ENCODE results near the gene RPF1. TPM values are rescaled to one million over a fixed set of nuclear protein-coding genes. Genes with fewer than 3 reads are reported as not detected.
A peak's percentile ranks its signal among the peaks of the same experiment; 100 is the strongest.

RPF1 gene
- total and polyA plus RNA-seq, 2 of the 8 experiments (the other 6 are each of a cell fraction or from before 2014, with no cell fraction given) = 18.7 to 41.8 TPM

- FAIRE-seq = no peak
- TF ChIP-seq CHD1 (IDR thresholded peaks at IDR 0.05; ENCODE audit: low read depth, low read length) (no peak), JUN (IDR thresholded peaks at IDR 0.05; ENCODE audit: low read depth, low read length) (no peak), SIRT6 (IDR thresholded peaks at IDR 0.05; ENCODE audit: low read length) (no peak), MAFK (IDR thresholded peaks at IDR 0.05; ENCODE audit: low read depth, low read length) (no peak), POLR2A (IDR thresholded peaks at IDR 0.05; ENCODE audit: control extremely low read depth in 1 of 2, low read depth in 2 of 2, low read length in 2 of 2) (no peak), MAX (IDR thresholded peaks at IDR 0.05) (no peak), USF2 (IDR thresholded peaks at IDR 0.05; ENCODE audit: low read length) (no peak), RNF2 (IDR thresholded peaks at IDR 0.05; ENCODE audit: borderline replicate concordance, low read depth, low read length, missing control alignments, poor library complexity, severe bottlenecking) (no peak), CREB1 (IDR thresholded peaks at IDR 0.05) (no peak), CTCF (IDR thresholded peaks at IDR 0.05; ENCODE audit: control extremely low read depth in 1 of 3, insufficient read depth in 1 of 3, low read depth in 1 of 3, low read length in 3 of 3) (no peak)
Measured at GRCh38 chr1:84480650-84481049, 1.6 kb downstream of the RPF1 start.

More at GRCh38 chr1:84480650-84481049, 1.6 kb downstream of the RPF1 start:
- Histone ChIP-seq H3K79me2 (ENCODE audit: control insufficient read depth in 1 of 2, insufficient read depth in 2 of 2, low read length in 2 of 2) (peaks cover 3 to 34% of the 10 kb centered on the region in 2 experiments; a peak in 3 of 4 replicates), H3K14ac (ENCODE audit: insufficient read length) (no peak overlapping the region), H3K4me1 (replicated peaks in 1 of 4; ENCODE audit: control insufficient read depth in 3 of 4, insufficient read depth in 4 of 4, low read length in 3 of 4) (no peaks in the 10 kb centered on the region), H4K20me1 (replicated peaks in 1 of 2; ENCODE audit: control insufficient read depth in 1 of 2, insufficient read depth in 2 of 2, low read length in 2 of 2) (no peaks in the 10 kb centered on the region), H2BK20ac (ENCODE audit: low read length) (no peak overlapping the region), H3K23me2 (ENCODE audit: low read depth, low read length) (peaks cover 3% of the 10 kb centered on the region; the same call in 1 of the 2 replicates), H3K4me2 (ENCODE audit: insufficient read depth in 1 of 2, low read depth in 2 of 2, low read length in 2 of 2) (peak overlapping the region; percentile 80 to 82; a peak in 2 of 4 replicates), H2BK15ac (ENCODE audit: low read length) (no peak overlapping the region), H3K23ac (ENCODE audit: insufficient read length) (no peak overlapping the region), H2BK5ac (ENCODE audit: low read depth, low read length) (no peak overlapping the region), H3K79me1 (ENCODE audit: low read depth, low read length) (no peaks in the 10 kb centered on the region; the same call in 1 of the 2 replicates), H3K4me3 (ENCODE audit: extremely low read depth in 1 of 4, insufficient read depth in 2 of 4, low read depth in 3 of 4, low read length in 4 of 4) (peak overlapping the region in 1 of 4 experiments; percentile 85; a peak in 2 of 8 replicates), H3K56ac (replicated peaks; ENCODE audit: insufficient read length, low read depth, low read length) (no peak overlapping the region), H3K18ac (ENCODE audit: extremely low read depth, low read length) (no peak overlapping the region), H2BK120ac (replicated peaks; ENCODE audit: low read depth, low read length) (no peak overlapping the region), H3K27ac (ENCODE audit: low read depth, low read length) (no peak overlapping the region), H3K27me3 (replicated peaks in 1 of 4; ENCODE audit: control insufficient read depth in 3 of 4, extremely low read depth in 1 of 4, insufficient read depth in 3 of 4, low read length in 3 of 4) (peaks cover 2 to 26% (median 20%) of the 10 kb centered on the region in 4 experiments), H2BK12ac (ENCODE audit: low read depth, low read length) (no peak overlapping the region), H3K4ac (replicated peaks; ENCODE audit: insufficient read length, low read depth, low read length) (no peak overlapping the region), H3K9ac (replicated peaks in 1 of 4; ENCODE audit: extremely low read depth in 1 of 4, low read depth in 3 of 4, low read length in 3 of 4) (no peak overlapping the region), H4K91ac (replicated peaks; ENCODE audit: insufficient read length, low read length) (no peak overlapping the region), H2AFZ (ENCODE audit: low read length) (no peak overlapping the region), H3K9me3 (ENCODE audit: insufficient read depth in 2 of 2, low read depth in 1 of 2, low read length in 1 of 2) (peaks cover 6 to 8% of the 10 kb centered on the region in 2 experiments; a peak in 3 of 4 replicates), H4K8ac (ENCODE audit: extremely low read depth, insufficient read depth, low read length) (no peak overlapping the region), H4K5ac (ENCODE audit: insufficient read length, low read depth, low read length) (no peak overlapping the region), H3K36me3 (ENCODE audit: control insufficient read depth in 2 of 4, insufficient read depth in 4 of 4, low read length in 3 of 4) (peaks cover 0 to 21% (median 12%) of the 10 kb centered on the region in 4 experiments; a peak in 4 of 8 replicates), H2AK5ac (ENCODE audit: low read depth, low read length) (no peak overlapping the region)
- 88% methylated on average over 4 of the region's 4 CpGs; no CpG with 5 or more reads in 1 of the 2 experiments for WGBS, 2 experiments (ENCODE audit: extremely low coverage in 1 of 2, insufficient coverage in 1 of 2, insufficient read length in 1 of 2, insufficient replicate concordance in 2 of 2, low coverage in 1 of 2, low lambda C conversion rate in 2 of 2, missing lambda C conversion rate in 1 of 2)
- ChIA-PET POLR2A (ENCODE audit: partially characterized antibody) (interaction anchor here (1.6 kb wide), 1 partner anchor 26 kb away, joined by 6 read pairs; the partner anchor contains the start of genes GNG5 and SPATA1), CTCF (ENCODE audit: partially characterized antibody) (interaction anchor here (1.0 to 2.3 kb wide), 5 partner anchors 50 to 549 kb away, joined by 3 to 6 read pairs (median 3); no protein-coding TSS in a partner anchor)
- DNase-seq (ENCODE audit: low read depth in 1 of 2, low spot score in 2 of 2) = no peak
